Loucy (cell line): ENCODE measurements around the gene ITIH3.

Experiments used
- H2AFZ ChIP-seq: fragments of 200-600 bp; sonication (generic); 2 replicates; pipeline ENCODE4 v1.6.0; 2016; ENCODE audit warnings: antibody characterized with exemption, mild to moderate bottlenecking, low read length, moderate library complexity
- H3F3A ChIP-seq: fragments of 200-600 bp; 2 replicates; pipeline ENCODE4 v1.6.0; 2016; ENCODE audit warnings: antibody characterized with exemption, low read depth, mild to moderate bottlenecking
- H3K27me3 ChIP-seq: fragments of 200-600 bp; sonication (generic); 2 replicates; pipeline ENCODE4 v1.6.1; 2014; ENCODE audit warnings: low read length, mild to moderate bottlenecking; ENCODE audit not compliant: insufficient read depth, poor library complexity, severe bottlenecking
- H3K36me3 ChIP-seq: fragments of 200-600 bp; sonication (generic); 2 replicates; pipeline ENCODE4 v1.6.1; 2016; ENCODE audit warnings: low read length; ENCODE audit not compliant: insufficient read depth
- H3K4me1 ChIP-seq: fragments of 200-600 bp; sonication (generic); 2 replicates; pipeline ENCODE4 v1.5.1; 2014; ENCODE audit warnings: low read length, mild to moderate bottlenecking; ENCODE audit not compliant: insufficient read depth, poor library complexity, severe bottlenecking
- H3K4me2 ChIP-seq: fragments of 200-600 bp; sonication (generic); 2 replicates; pipeline ENCODE4 v1.6.0; 2014; ENCODE audit warnings: antibody characterized with exemption, low read length, low read depth, mild to moderate bottlenecking; ENCODE audit not compliant: poor library complexity, severe bottlenecking
- H3K4me3 ChIP-seq: fragments of 200-600 bp; sonication (generic); 2 replicates; pipeline ENCODE4 v1.5.1; 2014; ENCODE audit warnings: low read length, mild to moderate bottlenecking, mixed read lengths; ENCODE audit not compliant: poor library complexity, severe bottlenecking
- H3K79me2 ChIP-seq: fragments of 200-600 bp; sonication (generic); 2 replicates; pipeline ENCODE4 v1.6.1; 2014; ENCODE audit warnings: low read length; ENCODE audit not compliant: insufficient read depth
- H3K9ac ChIP-seq: fragments of 200-600 bp; sonication (generic); 2 replicates; pipeline ENCODE4 v1.6.0; 2014; ENCODE audit warnings: mild to moderate bottlenecking, low read depth, low read length, moderate library complexity; ENCODE audit not compliant: poor library complexity, severe bottlenecking
- H3K9me2 ChIP-seq: fragments of 200-600 bp; sonication (generic); replicated peaks from 2 replicates; pipeline ENCODE4 v1.6.1; 2016; ENCODE audit warnings: low read depth, low read length, mixed read lengths
- H3K9me3 ChIP-seq: fragments of 200-600 bp; sonication (generic); 2 replicates; pipeline ENCODE4 v1.6.1; 2014; ENCODE audit warnings: mild to moderate bottlenecking, antibody characterized with exemption, low read length, low read depth; ENCODE audit not compliant: insufficient read depth
- H4K20me1 ChIP-seq: fragments of 200-600 bp; sonication (generic); 2 replicates; pipeline ENCODE4 v1.6.0; 2014; ENCODE audit warnings: antibody characterized with exemption, low read length, mild to moderate bottlenecking; ENCODE audit not compliant: insufficient read depth, poor library complexity, severe bottlenecking
- EZH2phosphoT487 ChIP-seq: fragments of 200-600 bp; IDR thresholded peaks from 2 replicates; pipeline ENCODE4 v1.6.1; 2018; ENCODE audit warnings: antibody characterized with exemption, mild to moderate bottlenecking, moderate library complexity, borderline replicate concordance
- TF ChIP-seq, protein P1 (sequence below): fragments of 200-600 bp; sonication (generic); conservative IDR thresholded peaks from 2 replicates; pipeline ENCODE4 v1.5.1; 2014; ENCODE audit warnings: mild to moderate bottlenecking, antibody characterized with exemption, low read length

ITIH3 gene

DNA sequence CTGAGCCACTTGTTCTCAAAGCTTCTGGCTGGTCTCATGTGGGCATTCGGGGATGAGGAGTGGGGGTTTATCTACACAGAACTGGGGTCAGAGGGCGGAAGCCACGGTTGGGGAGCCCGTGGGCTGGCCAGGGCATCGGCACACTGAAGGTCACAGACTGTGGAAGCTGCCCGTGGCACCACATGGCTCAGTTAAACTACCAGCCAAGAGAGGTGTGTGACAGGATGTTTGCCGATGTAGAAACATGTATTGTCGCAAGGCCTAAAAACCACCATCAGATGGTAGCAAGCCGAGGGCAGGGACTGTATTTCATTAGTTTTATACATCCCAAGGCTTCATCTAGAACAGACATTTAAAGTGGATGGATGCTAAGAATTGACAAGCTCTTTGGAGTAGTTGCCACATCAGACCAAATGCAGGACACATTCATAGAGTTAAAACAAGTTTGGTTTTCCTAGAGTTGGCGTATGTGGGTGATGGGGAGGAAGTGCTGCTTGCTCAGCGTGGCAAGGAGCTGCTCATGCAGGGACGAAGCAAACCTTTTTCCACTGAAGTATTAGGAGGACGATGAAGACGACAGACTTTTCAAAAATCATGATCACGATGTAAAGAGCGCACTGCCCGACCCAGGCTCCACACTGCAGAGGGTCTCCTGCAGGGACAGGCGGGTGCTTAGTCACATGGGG is 49.8 kb downstream of the ITIH3 start:
- no peak overlapping the region for H3K4me2 ChIP-seq
- no peaks in the 10 kb centered on the region for H3K4me1 ChIP-seq
- H3K4me3 ChIP-seq = no peak overlapping the region

DNA sequence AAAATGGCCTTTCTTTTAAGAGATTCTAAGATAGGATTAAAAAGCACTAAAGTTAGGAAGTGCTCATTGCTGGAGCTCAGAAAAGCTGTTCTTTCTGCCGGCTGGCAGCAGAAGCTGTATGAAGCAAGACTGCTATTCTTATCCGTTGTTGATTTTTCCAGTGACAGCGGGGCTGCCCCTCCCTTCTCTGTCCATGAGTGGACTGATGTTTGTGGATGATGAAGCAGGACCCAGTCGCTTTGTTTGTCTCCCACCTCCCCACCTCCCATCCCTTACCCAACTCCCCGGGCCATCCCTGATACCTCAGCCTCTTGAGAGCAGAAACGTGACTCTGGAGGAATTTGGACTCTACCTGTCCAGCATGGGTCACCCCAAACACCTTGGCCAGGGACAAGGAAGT is 50.6 kb downstream of the ITIH3 start:
- H3K9ac ChIP-seq = no peak overlapping the region
- no peaks in the 10 kb centered on the region for H3K27me3 ChIP-seq
- H3K36me3 ChIP-seq = peaks cover 33% of the 10 kb centered on the region; the same call in 1 of the 2 replicates
- H3K4me2 ChIP-seq = no peak overlapping the region
- TF ChIP-seq, protein P1, sequence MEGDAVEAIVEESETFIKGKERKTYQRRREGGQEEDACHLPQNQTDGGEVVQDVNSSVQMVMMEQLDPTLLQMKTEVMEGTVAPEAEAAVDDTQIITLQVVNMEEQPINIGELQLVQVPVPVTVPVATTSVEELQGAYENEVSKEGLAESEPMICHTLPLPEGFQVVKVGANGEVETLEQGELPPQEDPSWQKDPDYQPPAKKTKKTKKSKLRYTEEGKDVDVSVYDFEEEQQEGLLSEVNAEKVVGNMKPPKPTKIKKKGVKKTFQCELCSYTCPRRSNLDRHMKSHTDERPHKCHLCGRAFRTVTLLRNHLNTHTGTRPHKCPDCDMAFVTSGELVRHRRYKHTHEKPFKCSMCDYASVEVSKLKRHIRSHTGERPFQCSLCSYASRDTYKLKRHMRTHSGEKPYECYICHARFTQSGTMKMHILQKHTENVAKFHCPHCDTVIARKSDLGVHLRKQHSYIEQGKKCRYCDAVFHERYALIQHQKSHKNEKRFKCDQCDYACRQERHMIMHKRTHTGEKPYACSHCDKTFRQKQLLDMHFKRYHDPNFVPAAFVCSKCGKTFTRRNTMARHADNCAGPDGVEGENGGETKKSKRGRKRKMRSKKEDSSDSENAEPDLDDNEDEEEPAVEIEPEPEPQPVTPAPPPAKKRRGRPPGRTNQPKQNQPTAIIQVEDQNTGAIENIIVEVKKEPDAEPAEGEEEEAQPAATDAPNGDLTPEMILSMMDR = no peak
- no peak for TF ChIP-seq EZH2phosphoT487
- H3K4me3 ChIP-seq = no peak overlapping the region
- H4K20me1 ChIP-seq = no peaks in the 10 kb centered on the region
- H3K9me2 ChIP-seq = no peaks in the 10 kb centered on the region
- H3K4me1 ChIP-seq = no peaks in the 10 kb centered on the region
- no peaks in the 10 kb centered on the region for H3F3A ChIP-seq
- H2AFZ ChIP-seq = no peak overlapping the region
- no peaks in the 10 kb centered on the region for H3K79me2 ChIP-seq
- no peaks in the 10 kb centered on the region for H3K9me3 ChIP-seq

More for the DNA sequence above, 49.8 kb downstream of the ITIH3 start:
- TF ChIP-seq EZH2phosphoT487 = no peak
- TF ChIP-seq, protein P1 = no peak
- H3K9ac ChIP-seq = no peak overlapping the region
- H3F3A ChIP-seq = no peaks in the 10 kb centered on the region
- H3K9me3 ChIP-seq = no peaks in the 10 kb centered on the region
- H4K20me1 ChIP-seq = no peaks in the 10 kb centered on the region
- H3K9me2 ChIP-seq = no peaks in the 10 kb centered on the region
- H3K36me3 ChIP-seq = peaks cover 28% of the 10 kb centered on the region; the same call in 1 of the 2 replicates
- no peaks in the 10 kb centered on the region for H3K79me2 ChIP-seq
- H3K27me3 ChIP-seq = no peaks in the 10 kb centered on the region
- H2AFZ ChIP-seq = no peak overlapping the region

GRCh38 chr3:52845691-52846431 is 51.3 kb downstream of the ITIH3 start:
- Histone ChIP-seq H4K20me1 (no peaks in the 10 kb centered on the region), H3K4me2 (no peak overlapping the region), H2AFZ (no peak overlapping the region), H3K9me3 (no peaks in the 10 kb centered on the region), H3K27me3 (no peaks in the 10 kb centered on the region), H3K4me3 (no peak overlapping the region), H3F3A (no peaks in the 10 kb centered on the region), H3K79me2 (no peaks in the 10 kb centered on the region), H3K36me3 (peaks cover 34% of the 10 kb centered on the region; the same call in 1 of the 2 replicates), H3K4me1 (no peaks in the 10 kb centered on the region), H3K9ac (no peak overlapping the region), H3K9me2 (no peaks in the 10 kb centered on the region)
- TF ChIP-seq EZH2phosphoT487 = no peak
- TF ChIP-seq, protein P1 = peak; percentile 60
